SU-DHL-6 (cell line): ENCODE data around the gene WNT7A.
"Not testable (repeated sequence)": the region's sequence is repeated elsewhere in the genome, so short reads cannot be mapped to it uniquely, and the experiment has no call there.

ENCODE experiments used
- H2AFZ ChIP-seq: fragments of 200-600 bp; sonication (generic); 2 replicates; pipeline ENCODE4 v1.6.1; 2014; ENCODE audit warnings: low read depth, mild to moderate bottlenecking, moderate library complexity, mixed read lengths, antibody characterized with exemption, low read length; ENCODE audit not compliant: severe bottlenecking
- H3F3A ChIP-seq: fragments of 200-600 bp; shearing (Covaris generic); 2 replicates; pipeline ENCODE4 v1.6.0; 2016; ENCODE audit warnings: antibody characterized with exemption, mild to moderate bottlenecking; ENCODE audit not compliant: insufficient read depth
- H3K27ac ChIP-seq: fragments of 200-600 bp; sonication (generic); 2 replicates; pipeline ENCODE4 v1.5.1; 2016; ENCODE audit warnings: low read depth, mild to moderate bottlenecking, low read length, moderate library complexity, mixed read lengths
- H3K27me3 ChIP-seq: fragments of 200-600 bp; sonication (generic), shearing (Covaris generic); 2 replicates; pipeline ENCODE4 v1.6.0; 2014; ENCODE audit warnings: mild to moderate bottlenecking, low read length
- H3K36me3 ChIP-seq: fragments of 200-600 bp; sonication (generic); 2 replicates; pipeline ENCODE4 v1.6.1; 2014; ENCODE audit warnings: mild to moderate bottlenecking, low read length, mixed read lengths
- H3K4me2 ChIP-seq: fragments of 300-600, 200-600 bp; shearing (Covaris generic), sonication (generic); 2 replicates; pipeline ENCODE4 v1.6.0; 2014; ENCODE audit warnings: low read length, low read depth, mild to moderate bottlenecking; ENCODE audit not compliant: poor library complexity, severe bottlenecking
- H3K4me3 ChIP-seq: fragments of 200-600 bp; sonication (generic); 2 replicates; pipeline ENCODE4 v1.5.1; 2014; ENCODE audit warnings: antibody characterized with exemption, low read length, mild to moderate bottlenecking, mixed read lengths; ENCODE audit not compliant: insufficient read depth, poor library complexity, severe bottlenecking
- H3K79me2 ChIP-seq: fragments of 200-600 bp; sonication (generic); 2 replicates; pipeline ENCODE4 v1.6.1; 2014; ENCODE audit warnings: mild to moderate bottlenecking, low read length, moderate library complexity; ENCODE audit not compliant: insufficient read depth
- H3K9ac ChIP-seq: fragments of 200-600 bp; sonication (generic); 2 replicates; pipeline ENCODE4 v1.7.0; 2014; ENCODE audit warnings: mild to moderate bottlenecking, low read length
- H3K9me2 ChIP-seq: fragments of 200-600 bp; sonication (generic); replicated peaks from 2 replicates; pipeline ENCODE4 v1.6.1; 2014; ENCODE audit warnings: low read length; ENCODE audit not compliant: insufficient read depth
- H3K9me3 ChIP-seq: fragments of 200-600 bp; sonication (generic); 2 replicates; pipeline ENCODE4 v1.6.1; 2014; ENCODE audit warnings: low read length, mixed read lengths; ENCODE audit not compliant: insufficient read depth
- H4K20me1 ChIP-seq: fragments of 200-600 bp; sonication (generic); 2 replicates; pipeline ENCODE4 v1.6.1; 2014; ENCODE audit warnings: low read depth, mild to moderate bottlenecking, antibody characterized with exemption, low read length, moderate library complexity, mixed read lengths
- EZH2phosphoT487 ChIP-seq: fragments of 200-600 bp; sonication (generic), shearing (Covaris generic); conservative IDR thresholded peaks from 2 replicates; pipeline ENCODE4 v1.6.1; 2018; ENCODE audit warnings: mild to moderate bottlenecking, antibody characterized with exemption, low read length, moderate library complexity, mixed read lengths
- TF ChIP-seq, protein P1 (sequence below): fragments of 200-600 bp; sonication (generic); IDR thresholded peaks from one replicate; pipeline ENCODE4 v1.5.1; 2017; ENCODE audit warnings: antibody characterized with exemption, mild to moderate bottlenecking, low read length, moderate library complexity; ENCODE audit not compliant: insufficient read depth, poor library complexity, severe bottlenecking

The WNT7A gene

DNA sequence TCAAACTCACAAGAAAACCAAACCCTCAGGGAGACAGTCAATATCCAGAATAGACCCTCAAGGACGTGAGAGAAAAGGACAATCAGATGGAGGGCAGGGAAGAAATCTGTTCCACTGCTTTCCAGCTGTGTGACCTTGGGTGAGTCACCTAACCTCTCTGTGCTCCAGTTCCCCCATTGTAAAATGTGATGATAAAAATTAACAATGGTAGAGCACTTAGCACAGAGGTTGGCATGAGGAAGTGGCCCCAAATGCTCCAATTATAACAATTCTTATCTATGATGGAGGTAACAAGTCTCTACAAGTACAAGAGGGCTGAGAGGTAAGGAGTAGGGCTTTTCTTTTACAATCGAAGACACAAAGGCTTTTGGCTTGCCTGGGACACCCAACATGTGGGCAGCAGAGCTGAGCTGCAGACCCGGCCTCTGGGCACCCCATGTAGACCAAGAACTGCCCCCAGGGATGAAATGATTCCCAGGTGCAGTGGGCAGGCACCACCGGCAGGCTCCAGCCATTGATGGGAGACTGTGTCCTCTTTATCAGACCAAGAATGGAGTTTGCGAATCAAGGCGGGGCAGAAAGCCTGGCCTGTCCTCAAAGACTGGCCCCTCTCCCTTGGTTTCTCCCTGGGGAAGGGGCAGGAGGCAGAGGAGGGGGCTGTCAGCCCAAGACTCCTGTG lies 22.0 kb downstream of the WNT7A start:
- Histone ChIP-seq H3K27me3 (no peaks in the 10 kb centered on the region), H3K4me3 (no peak overlapping the region), H3K9ac (no peak overlapping the region), H3K9me3 (no peaks in the 10 kb centered on the region), H3K36me3 (no peaks in the 10 kb centered on the region), H4K20me1 (no peaks in the 10 kb centered on the region), H3K27ac (no peak overlapping the region), H3K4me2 (no peak overlapping the region), H3K79me2 (no peaks in the 10 kb centered on the region), H3K9me2 (no peaks in the 10 kb centered on the region), H3F3A (no peaks in the 10 kb centered on the region), H2AFZ (no peak overlapping the region)
- TF ChIP-seq, protein P1, sequence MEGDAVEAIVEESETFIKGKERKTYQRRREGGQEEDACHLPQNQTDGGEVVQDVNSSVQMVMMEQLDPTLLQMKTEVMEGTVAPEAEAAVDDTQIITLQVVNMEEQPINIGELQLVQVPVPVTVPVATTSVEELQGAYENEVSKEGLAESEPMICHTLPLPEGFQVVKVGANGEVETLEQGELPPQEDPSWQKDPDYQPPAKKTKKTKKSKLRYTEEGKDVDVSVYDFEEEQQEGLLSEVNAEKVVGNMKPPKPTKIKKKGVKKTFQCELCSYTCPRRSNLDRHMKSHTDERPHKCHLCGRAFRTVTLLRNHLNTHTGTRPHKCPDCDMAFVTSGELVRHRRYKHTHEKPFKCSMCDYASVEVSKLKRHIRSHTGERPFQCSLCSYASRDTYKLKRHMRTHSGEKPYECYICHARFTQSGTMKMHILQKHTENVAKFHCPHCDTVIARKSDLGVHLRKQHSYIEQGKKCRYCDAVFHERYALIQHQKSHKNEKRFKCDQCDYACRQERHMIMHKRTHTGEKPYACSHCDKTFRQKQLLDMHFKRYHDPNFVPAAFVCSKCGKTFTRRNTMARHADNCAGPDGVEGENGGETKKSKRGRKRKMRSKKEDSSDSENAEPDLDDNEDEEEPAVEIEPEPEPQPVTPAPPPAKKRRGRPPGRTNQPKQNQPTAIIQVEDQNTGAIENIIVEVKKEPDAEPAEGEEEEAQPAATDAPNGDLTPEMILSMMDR: no peak
- TF ChIP-seq EZH2phosphoT487: no peak

DNA sequence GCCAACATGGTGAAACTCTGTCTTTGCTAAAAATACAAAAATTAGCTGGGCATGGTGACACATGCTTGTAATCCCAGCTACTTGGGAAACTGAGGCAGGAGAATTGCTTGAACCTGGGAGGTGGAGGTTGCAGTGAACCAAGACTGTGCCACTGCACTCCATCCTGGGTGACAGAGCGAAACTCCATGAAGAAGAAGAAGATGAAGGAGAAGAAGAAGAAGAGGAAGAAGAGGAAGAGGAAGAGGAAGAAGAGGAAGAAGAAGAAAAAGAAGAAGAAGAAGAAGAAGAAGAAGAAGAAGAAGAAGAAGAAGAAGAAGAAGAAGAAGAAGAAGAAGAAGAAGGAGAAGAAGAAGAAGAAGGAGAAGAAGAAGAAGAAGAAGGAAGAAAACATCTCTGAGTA lies 23.2 kb downstream of the WNT7A start:
- not testable (repeated sequence) for H3K9ac ChIP-seq, H3K9me2 ChIP-seq, H4K20me1 ChIP-seq, H3K27me3 ChIP-seq, H3K27ac ChIP-seq, H3K9me3 ChIP-seq, H3K4me3 ChIP-seq, H3F3A ChIP-seq, H3K4me2 ChIP-seq, H3K79me2 ChIP-seq, H2AFZ ChIP-seq, H3K36me3 ChIP-seq

DNA sequence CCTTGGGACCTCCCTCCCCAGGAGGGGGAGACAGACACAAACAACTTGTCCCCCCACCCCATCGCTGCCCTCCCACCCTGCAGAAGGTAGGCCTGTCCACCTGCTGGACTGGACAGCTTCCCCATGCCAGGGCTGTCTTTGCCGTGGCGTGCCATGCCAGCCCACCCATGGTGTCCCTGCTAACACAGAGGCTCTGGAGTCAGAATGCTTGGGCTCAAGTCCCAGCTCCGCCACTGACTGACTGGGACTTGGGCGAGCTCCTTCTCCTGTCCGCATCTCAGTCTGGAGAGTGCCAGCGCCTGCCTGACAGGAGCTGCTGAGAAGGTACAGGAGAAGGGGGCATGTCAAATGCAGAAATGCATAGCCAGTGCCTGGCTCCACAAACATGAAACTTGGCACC lies 23.9 kb downstream of the WNT7A start:
- TF ChIP-seq, protein P1: no peak
- no peak for TF ChIP-seq EZH2phosphoT487
- Histone ChIP-seq H3K27ac (no peak overlapping the region), H3K9ac (no peak overlapping the region), H2AFZ (no peak overlapping the region), H4K20me1 (no peaks in the 10 kb centered on the region), H3K9me3 (no peaks in the 10 kb centered on the region), H3F3A (no peaks in the 10 kb centered on the region), H3K4me3 (no peak overlapping the region), H3K79me2 (no peaks in the 10 kb centered on the region), H3K36me3 (no peaks in the 10 kb centered on the region), H3K27me3 (no peaks in the 10 kb centered on the region), H3K9me2 (no peaks in the 10 kb centered on the region), H3K4me2 (no peak overlapping the region)

DNA sequence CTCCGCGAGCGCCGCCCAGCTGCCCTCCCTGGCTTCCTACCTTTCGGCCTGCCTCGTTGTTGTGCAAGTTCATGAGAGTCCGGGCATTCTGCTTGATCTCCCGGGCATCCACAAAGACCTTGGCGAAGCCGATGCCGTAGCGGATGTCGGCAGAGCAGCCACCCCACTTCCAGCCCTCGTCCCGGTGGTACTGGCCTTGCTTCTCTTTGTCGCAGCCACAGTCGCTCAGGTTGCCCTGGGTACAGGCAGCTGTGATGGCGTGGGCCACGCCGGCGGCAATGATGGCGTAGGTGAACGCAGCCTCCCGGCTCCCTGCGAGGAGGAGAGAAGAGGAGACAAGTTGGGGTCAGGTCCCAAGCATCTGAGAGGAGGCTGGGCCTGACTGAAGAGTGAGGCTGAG lies 25.4 kb downstream of the WNT7A start:
- no peaks in the 10 kb centered on the region for H3K79me2 ChIP-seq
- H3F3A ChIP-seq: no peaks in the 10 kb centered on the region
- TF ChIP-seq, protein P1: no peak
- no peak for TF ChIP-seq EZH2phosphoT487

More for the DNA sequence above, 25.4 kb downstream of the WNT7A start:
- Histone ChIP-seq H3K36me3 (no peaks in the 10 kb centered on the region), H4K20me1 (no peaks in the 10 kb centered on the region), H3K4me2 (no peak overlapping the region), H3K27ac (no peak overlapping the region), H3K9me2 (no peaks in the 10 kb centered on the region), H3K4me3 (no peak overlapping the region), H3K9me3 (no peaks in the 10 kb centered on the region), H3K27me3 (no peaks in the 10 kb centered on the region), H2AFZ (no peak overlapping the region), H3K9ac (no peak overlapping the region)
